ENCODE data around the gene EDAR.

DNA sequence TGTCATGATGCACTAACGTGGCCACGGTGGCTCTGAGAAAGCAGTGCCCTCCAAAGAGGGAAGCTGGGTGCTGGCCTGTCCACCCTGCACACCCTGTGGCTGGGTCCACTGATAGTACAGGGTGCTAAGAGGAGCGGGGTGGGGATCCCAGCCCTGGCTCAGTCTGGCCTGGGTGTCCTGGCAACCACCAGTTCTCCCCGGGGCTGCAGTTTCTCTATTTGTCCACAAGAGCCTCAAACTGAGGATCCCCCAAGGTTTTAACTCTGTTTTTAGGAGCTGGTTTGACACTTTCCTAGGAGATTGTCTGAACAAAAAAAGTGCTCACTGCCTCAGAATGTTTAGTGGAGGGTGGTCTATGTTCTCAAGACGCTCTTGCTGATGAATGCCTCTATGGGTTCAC, 29.0 kb downstream of the EDAR start:
- TF ChIP-seq, protein P1, sequence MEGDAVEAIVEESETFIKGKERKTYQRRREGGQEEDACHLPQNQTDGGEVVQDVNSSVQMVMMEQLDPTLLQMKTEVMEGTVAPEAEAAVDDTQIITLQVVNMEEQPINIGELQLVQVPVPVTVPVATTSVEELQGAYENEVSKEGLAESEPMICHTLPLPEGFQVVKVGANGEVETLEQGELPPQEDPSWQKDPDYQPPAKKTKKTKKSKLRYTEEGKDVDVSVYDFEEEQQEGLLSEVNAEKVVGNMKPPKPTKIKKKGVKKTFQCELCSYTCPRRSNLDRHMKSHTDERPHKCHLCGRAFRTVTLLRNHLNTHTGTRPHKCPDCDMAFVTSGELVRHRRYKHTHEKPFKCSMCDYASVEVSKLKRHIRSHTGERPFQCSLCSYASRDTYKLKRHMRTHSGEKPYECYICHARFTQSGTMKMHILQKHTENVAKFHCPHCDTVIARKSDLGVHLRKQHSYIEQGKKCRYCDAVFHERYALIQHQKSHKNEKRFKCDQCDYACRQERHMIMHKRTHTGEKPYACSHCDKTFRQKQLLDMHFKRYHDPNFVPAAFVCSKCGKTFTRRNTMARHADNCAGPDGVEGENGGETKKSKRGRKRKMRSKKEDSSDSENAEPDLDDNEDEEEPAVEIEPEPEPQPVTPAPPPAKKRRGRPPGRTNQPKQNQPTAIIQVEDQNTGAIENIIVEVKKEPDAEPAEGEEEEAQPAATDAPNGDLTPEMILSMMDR (IDR thresholded peaks at IDR 0.05): no peak
- TF ChIP-seq POLR2A (IDR thresholded peaks at IDR 0.05): no peak
